Mesenteric fat pad (tissue), 1 donor: ENCODE data around the gene PEX16. TPM values are rescaled to one million over a fixed set of nuclear protein-coding genes. Genes with fewer than 3 reads are reported as not detected.

Experiments used
- DNase-seq: peaks from one replicate; pipeline ENCODE4 v3.0.0-alpha.2; 2020; ENCODE audit warnings: low spot score
- total RNA-seq: library from RNA; stranded (reverse); fragmentation: NEBNext Ultra II Directional; extraction: Animal tissue kit (Norgen Biotek cat#: 25700); gene quantifications from one replicate; pipeline ENCODE4 v1.2.1, GENCODE V29; 2021
- donor health status: DM: yes; HTN: yes; CAD: no.

Gene PEX16
- total RNA-seq, 1 donor from 2014 or later: 21.5 TPM

GRCh38 chr11:45899448-45900174 is 18.1 kb downstream of the PEX16 start:
- peak; percentile 93 for DNase-seq

- DNase-seq: no peak
Measured at GRCh38 chr11:45899086-45899447, 18.6 kb downstream of the PEX16 start.

GRCh38 chr11:45897556-45897955 is 20.1 kb downstream of the PEX16 start:
- no peak for DNase-seq

GRCh38 chr11:45896422-45896984 is 21.2 kb downstream of the PEX16 start:
- DNase-seq: no peak

GRCh38 chr11:45895553-45896259 is 22.0 kb downstream of the PEX16 start:
- DNase-seq: no peak

GRCh38 chr11:45894555-45895247 is 23.0 kb downstream of the PEX16 start:
- no peak for DNase-seq

- DNase-seq: no peak
Measured at GRCh38 chr11:45892856-45893255, 24.8 kb downstream of the PEX16 start.

GRCh38 chr11:45890886-45891550 is 26.7 kb downstream of the PEX16 start:
- DNase-seq: no peak

- no peak for DNase-seq
Measured at GRCh38 chr11:45889966-45890365, 27.7 kb downstream of the PEX16 start.

GRCh38 chr11:45889555-45889954 is 28.1 kb downstream of the PEX16 start:
- DNase-seq: no peak

- DNase-seq: no peak
Measured at GRCh38 chr11:45887587-45887986, 30.1 kb downstream of the PEX16 start.

GRCh38 chr11:45886816-45887520 is 30.7 kb downstream of the PEX16 start:
- DNase-seq: no peak

- DNase-seq: no peak
Measured at GRCh38 chr11:45885921-45886721, 31.6 kb downstream of the PEX16 start.

GRCh38 chr11:45885274-45885920 is 32.3 kb downstream of the PEX16 start, which contains the start of gene MAPK8IP1:
MAPK8IP1 (plus strand) TSS chr11:45885651; CDS start chr11:45885821, 170 bp downstream.
- DNase-seq: no peak

- DNase-seq: no peak
Measured at GRCh38 chr11:45884596-45885185, 33.0 kb downstream of the PEX16 start.

GRCh38 chr11:45881708-45882368 is 35.8 kb downstream of the PEX16 start:
- no peak for DNase-seq

- DNase-seq: no peak
Measured at GRCh38 chr11:45880772-45881570, 36.7 kb downstream of the PEX16 start.
